Left lung (tissue), 10 donors: ENCODE measurements around the gene HINT2. TPM values are rescaled to one million over a fixed set of nuclear protein-coding genes. Genes with fewer than 3 reads are reported as not detected.

Experiments used
- ATAC-seq: fragments of 200-7000 bp; cut with Tn5 transposase; one replicate; pipeline ENCODE4 v1.9.1; 2020; ENCODE audit warnings: moderate library complexity
- DNase-seq, 4 donors: peaks; one replicate each; pipeline ENCODE4 v3.0.0-alpha.2; 2013 to 2020
- H3K27ac ChIP-seq, 2 donors: fragments of 200-600 bp; sonication (generic) in 1 of 2; one replicate each; pipeline versions ENCODE4 v1.5.0 to v1.8.0; 2020 to 2021
- H3K27me3 ChIP-seq, 2 donors: fragments of 200-600 bp; sonication (generic) in 1 of 2; one replicate each; pipeline versions ENCODE4 v1.5.0 to v1.8.0; 2020 to 2021
- H3K36me3 ChIP-seq, 2 donors: fragments of 200-600 bp; sonication (generic) in 1 of 2; one replicate each; pipeline versions ENCODE4 v1.5.0 to v1.8.0; 2020 to 2021
- H3K4me1 ChIP-seq, 2 donors: fragments of 200-600 bp; one replicate each; pipeline ENCODE4 v1.8.0; 2021
- H3K4me3 ChIP-seq, 2 donors: fragments of 200-600 bp; sonication (generic) in 1 of 2; one replicate each; pipeline versions ENCODE4 v1.5.0 to v1.8.0; 2020 to 2021; ENCODE audit warnings: mild to moderate bottlenecking in 1 of 2
- H3K9me3 ChIP-seq, 2 donors: fragments of 200-600 bp; sonication (generic) in 1 of 2; one replicate each; pipeline versions ENCODE4 v1.5.0 to v1.8.0; 2020 to 2021
- CTCF ChIP-seq, 2 donors: fragments of 200-600 bp; sonication (generic) in 1 of 2; IDR thresholded peaks; one replicate each; pipeline versions ENCODE4 v1.5.0 to v1.8.0; 2021; ENCODE audit warnings: antibody characterized with exemption in 2 of 2
- intact Hi-C, 2 donors: fragments of 100-400 bp; cut with DNase I; formaldehyde crosslinking; loops; one replicate each; pipeline versions ENCODE4 v1.11.2 to v1.14.2; 2022
- polyA plus RNA-seq, 6 donors: library from polyadenylated mRNA; unstranded; fragments of 120-200 nt; gene quantifications; one replicate each; pipeline ENCODE4 v1.2.1, GENCODE V29; 2013; ENCODE audit not compliant: insufficient read length in 6 of 6
- total RNA-seq, 2 donors: library from RNA; stranded (reverse); fragmentation: NEBNext Ultra II Directional; extraction: Animal tissue kit (Norgen Biotek cat#: 25700); gene quantifications; one replicate each; pipeline ENCODE4 v1.2.1, GENCODE V29; 2021
- donor health status: DM: no; HTN: yes; CAD: no.
- donor health status: DM: no; HTN: no; CAD: no.

Gene HINT2
- total and polyA plus RNA-seq, 8 donors = 26.3 to 45.3 (median 32.9) TPM

- Histone ChIP-seq H3K9me3 (no peaks in the 10 kb centered on the region), H3K27me3 (peaks cover 0 to 62% of the 10 kb centered on the region in 2 donors), H3K4me3 (no peak overlapping the region), H3K36me3 (no peaks in the 10 kb centered on the region), H3K4me1 (no peaks in the 10 kb centered on the region), H3K27ac (no peak overlapping the region)
- no peak for DNase-seq
- intact Hi-C loops = no loop called here
- ATAC-seq = no peak
- TF ChIP-seq CTCF (IDR thresholded peaks at IDR 0.05) = no peak
Observed at GRCh38 chr9:35856206-35856605, 41.4 kb upstream of the HINT2 start.

GRCh38 chr9:35854091-35854762 lies 39.4 kb upstream of the HINT2 start:
- Histone ChIP-seq H3K27ac (no peak overlapping the region), H3K36me3 (no peaks in the 10 kb centered on the region), H3K27me3 (peaks cover 0 to 65% of the 10 kb centered on the region in 2 donors), H3K9me3 (no peaks in the 10 kb centered on the region), H3K4me1 (peaks cover 0 to 3% of the 10 kb centered on the region in 2 donors), H3K4me3 (no peak overlapping the region)
- TF ChIP-seq CTCF (IDR thresholded peaks at IDR 0.05) = no peak
- ATAC-seq (no peak), DNase-seq (no peak)
- intact Hi-C loops = no loop called here

- ATAC-seq = no peak
- no peak for TF ChIP-seq CTCF (IDR thresholded peaks at IDR 0.05)
- intact Hi-C loops = no loop called here
Observed at GRCh38 chr9:35852876-35853865, 38.3 kb upstream of the HINT2 start.

GRCh38 chr9:35852267-35852815 lies 37.5 kb upstream of the HINT2 start:
- no peak overlapping the region for H3K4me3 ChIP-seq
- intact Hi-C loops = no loop called here
- peaks cover 0 to 82% of the 10 kb centered on the region in 2 donors for H3K27me3 ChIP-seq
- no peak for DNase-seq
- TF ChIP-seq CTCF (IDR thresholded peaks at IDR 0.05) = no peak
- no peak overlapping the region for H3K27ac ChIP-seq
- ATAC-seq = no peak
- H3K36me3 ChIP-seq = no peaks in the 10 kb centered on the region
- H3K9me3 ChIP-seq = no peaks in the 10 kb centered on the region
- peaks cover 0 to 3% of the 10 kb centered on the region in 2 donors for H3K4me1 ChIP-seq

More at GRCh38 chr9:35852876-35853865, 38.3 kb upstream of the HINT2 start:
- H3K36me3 ChIP-seq = no peaks in the 10 kb centered on the region
- no peak for DNase-seq
- peaks cover 0 to 75% of the 10 kb centered on the region in 2 donors for H3K27me3 ChIP-seq
- no peak overlapping the region for H3K4me3 ChIP-seq
- no peaks in the 10 kb centered on the region for H3K9me3 ChIP-seq
- peaks cover 0 to 3% of the 10 kb centered on the region in 2 donors for H3K4me1 ChIP-seq
- no peak overlapping the region for H3K27ac ChIP-seq
